GM18909 (cell line): ENCODE results near the gene GNAI1.

Experiments used
- ATAC-seq: cut with Tn5 transposase; IDR thresholded peaks from one replicate; pipeline ENCODE4 v1.9.1; 2021; ENCODE audit warnings: mild to moderate bottlenecking; ENCODE audit not compliant: unreplicated experiment, poor library complexity

The GNAI1 gene

GRCh38 chr7:80204919-80205318, 70.3 kb downstream of the GNAI1 start:
- no peak for ATAC-seq

- peak; percentile 94 for ATAC-seq
These were observed 72.1 kb downstream of the GNAI1 start for GRCh38 chr7:80206763-80207162.

GRCh38 chr7:80207501-80207900, 72.9 kb downstream of the GNAI1 start:
- no peak for ATAC-seq

GRCh38 chr7:80208700-80209099, 74.1 kb downstream of the GNAI1 start:
- no peak for ATAC-seq

- no peak for ATAC-seq
These were observed 75.8 kb downstream of the GNAI1 start for GRCh38 chr7:80210400-80210799.

GRCh38 chr7:80213814-80214213, 79.2 kb downstream of the GNAI1 start:
- no peak for ATAC-seq

GRCh38 chr7:80215734-80216133, 81.1 kb downstream of the GNAI1 start:
- no peak for ATAC-seq

GRCh38 chr7:80216996-80217842, 82.6 kb downstream of the GNAI1 start:
- no peak for ATAC-seq

- ATAC-seq, result no peak
These were observed 84.1 kb downstream of the GNAI1 start for GRCh38 chr7:80218723-80219122.

GRCh38 chr7:80220022-80220634, 85.5 kb downstream of the GNAI1 start:
- ATAC-seq, result no peak

GRCh38 chr7:80224415-80224814, 89.8 kb downstream of the GNAI1 start:
- ATAC-seq, result no peak

- no peak for ATAC-seq
These were observed 90.7 kb downstream of the GNAI1 start for GRCh38 chr7:80225361-80225760.

- no peak for ATAC-seq
These were observed 92.0 kb downstream of the GNAI1 start for GRCh38 chr7:80226629-80227028.

- no peak for ATAC-seq
These were observed 95.7 kb downstream of the GNAI1 start for GRCh38 chr7:80230327-80230726.

- ATAC-seq, result peak; percentile 80
These were observed 97.1 kb downstream of the GNAI1 start for GRCh38 chr7:80231707-80232106.

GRCh38 chr7:80232979-80233724, 98.5 kb downstream of the GNAI1 start:
- peak; percentile 43 for ATAC-seq

GRCh38 chr7:80235334-80235733, 100.7 kb downstream of the GNAI1 start:
- ATAC-seq, result no peak

- no peak for ATAC-seq
These were observed 102.0 kb downstream of the GNAI1 start for GRCh38 chr7:80236681-80237080.

- no peak for ATAC-seq
These were observed 105.8 kb downstream of the GNAI1 start for GRCh38 chr7:80240265-80241025.

GRCh38 chr7:80241671-80242070, 107.0 kb downstream of the GNAI1 start:
- ATAC-seq, result no peak
